ENCODE results near the gene TXLNB. TPM values are rescaled to one million over a fixed set of nuclear protein-coding genes. Genes with fewer than 3 reads are reported as not detected.

Gene TXLNB
- total and polyA plus RNA-seq, 2 donors (not counting 1 experiment from before 2014, with no cell fraction given), result 3.4 to 3.6 TPM

Other genes with a start within 250 kb of the TXLNB start
- 50.4 and 53.0 TPM in 2 replicates for gene HECA, start 156.9 kb downstream of the TXLNB start, total RNA-seq
- gene HECA, start 156.9 kb downstream of the TXLNB start, polyA plus RNA-seq, result 19.2 and 51.3 TPM in 2 replicates
- gene CITED2, start 82.7 kb upstream of the TXLNB start, total RNA-seq, result 55.5 and 56.2 TPM in 2 replicates
- 19.6 and 67.9 TPM in 2 replicates for gene CITED2, start 82.7 kb upstream of the TXLNB start, polyA plus RNA-seq

All from B cell (primary cell).